Common myeloid progenitor, CD34-positive (primary cell): Measurements from ENCODE around the gene MTF2.
"Not testable (repeated sequence)": the region's sequence is repeated elsewhere in the genome, so short reads cannot be mapped to it uniquely, and the experiment has no call there.

Experiments
- CTCF ChIA-PET: fragments of 350-600 bp; sonication (Branson Sonifier 250); formaldehyde crosslinking; loops from one replicate; lab custom pipeline; 2021; ENCODE audit warnings: antibody characterized with exemption; lab: Charles Lee
- POLR2A ChIA-PET: fragments of 350-600 bp; sonication (Branson Sonifier 250); formaldehyde crosslinking; loops from one replicate; lab custom pipeline; 2021; ENCODE audit warnings: antibody characterized with exemption; lab: Charles Lee
- DNase-seq, 3 donors: peaks; one replicate each; pipeline versions ENCODE4 v3.0.0 to v3.0.0-alpha.2; 2013
- H3K27ac ChIP-seq, 2 experiments: 1 replicate in 1 of 2; 2 replicates in 1 of 2; pipeline ENCODE4 v1.7.0; 2013; ENCODE audit warnings: inconsistent platforms in 2 of 2, low read length in 2 of 2, mild to moderate bottlenecking in 2 of 2, low read depth in 1 of 2, moderate library complexity in 1 of 2; ENCODE audit not compliant: severe bottlenecking in 2 of 2, insufficient read depth in 1 of 2, poor library complexity in 1 of 2
- H3K27me3 ChIP-seq, 5 experiments: replicated peaks in 2 of 5; 1 replicate in 3 of 5; 2 replicates in 2 of 5; pipeline versions ENCODE4 v1.6.1 to v1.7.0; 2013; ENCODE audit warnings: low read length in 4 of 5, mild to moderate bottlenecking in 2 of 5, moderate library complexity in 2 of 5, inconsistent platforms in 1 of 5; ENCODE audit not compliant: insufficient read depth in 5 of 5, control insufficient read depth in 4 of 5
- H3K36me3 ChIP-seq, 4 experiments: 1 replicate in 2 of 4; 2 replicates in 2 of 4; pipeline versions ENCODE4 v1.6.1 to v1.7.0; 2013; ENCODE audit warnings: low read length in 3 of 4, control low read depth in 1 of 4, mild to moderate bottlenecking in 1 of 4; ENCODE audit not compliant: control insufficient read depth in 4 of 4, insufficient read depth in 4 of 4
- H3K4me1 ChIP-seq, 4 experiments: 1 replicate in 3 of 4; 2 replicates in 1 of 4; pipeline versions ENCODE4 v1.6.1 to v1.7.1; 2013; ENCODE audit warnings: low read length in 3 of 4, mild to moderate bottlenecking in 3 of 4, control low read depth in 1 of 4, inconsistent platforms in 1 of 4, moderate library complexity in 1 of 4; ENCODE audit not compliant: control insufficient read depth in 4 of 4, insufficient read depth in 4 of 4; ENCODE audit errors: control extremely low read depth in 1 of 4
- H3K4me3 ChIP-seq, 7 experiments: 1 replicate in 4 of 7; 2 replicates in 3 of 7; pipeline versions ENCODE4 v1.5.1 to v1.7.0; 2013; ENCODE audit warnings: mild to moderate bottlenecking in 7 of 7, low read length in 6 of 7, moderate library complexity in 6 of 7, inconsistent platforms in 2 of 7, low read depth in 2 of 7, control low read depth in 1 of 7; ENCODE audit not compliant: insufficient read depth in 4 of 7, control insufficient read depth in 1 of 7; ENCODE audit errors: extremely low read depth in 1 of 7
- H3K9me3 ChIP-seq, 5 experiments: 1 replicate in 4 of 5; 2 replicates in 1 of 5; pipeline versions ENCODE4 v1.6.1 to v1.7.1; 2013; ENCODE audit warnings: low read length in 4 of 5, mild to moderate bottlenecking in 2 of 5, inconsistent platforms in 1 of 5, low read depth in 1 of 5, moderate library complexity in 1 of 5; ENCODE audit not compliant: control insufficient read depth in 4 of 5, insufficient read depth in 2 of 5; ENCODE audit errors: control extremely low read depth in 1 of 5
- WGBS: methylation state at CpG from one replicate; pipeline ENCODE4 v1.1.5; 2013; ENCODE audit not compliant: insufficient coverage; 5-methylcytosine and 5-hydroxymethylcytosine counted together

MTF2 gene

GRCh38 chr1:93163314-93163713, 84.2 kb downstream of the MTF2 start:
- DNase-seq, H3K4me3 ChIP-seq, H3K27me3 ChIP-seq, H3K27ac ChIP-seq, POLR2A ChIA-PET: not testable (repeated sequence)
- CTCF ChIA-PET: interaction anchor here (1.0 kb wide), 1 partner anchor 12 kb away, joined by 3 read pairs; no protein-coding TSS in a partner anchor
- WGBS: 98% methylated on average over 6 of the region's 8 CpGs
- H3K4me1 ChIP-seq: peaks cover 0 to 11% (median 9%) of the 10 kb centered on the region in 4 experiments
- H3K9me3 ChIP-seq: peaks cover 0 to 11% (median 0%) of the 10 kb centered on the region in 5 experiments
- H3K36me3 ChIP-seq: peaks cover 3 to 11% (median 7%) of the 10 kb centered on the region in 4 experiments

GRCh38 chr1:93164816-93165215, 85.7 kb downstream of the MTF2 start:
- CTCF ChIA-PET: interaction anchor here (1.2 to 1.7 kb wide), 2 partner anchors 8 to 15 kb away, joined by 3 to 6 read pairs; no protein-coding TSS in a partner anchor
- DNase-seq: no peak
- Histone ChIP-seq H3K36me3 (peaks cover 0 to 10% (median 2%) of the 10 kb centered on the region in 4 experiments), H3K4me1 (peaks cover 0 to 2% (median 1%) of the 10 kb centered on the region in 4 experiments), H3K9me3 (peaks cover 0 to 13% (median 0%) of the 10 kb centered on the region in 5 experiments), H3K27me3 (no peaks in the 10 kb centered on the region), H3K4me3 (no peak overlapping the region), H3K27ac (no peak overlapping the region)
- POLR2A ChIA-PET: interaction anchor here (0.6 kb wide), 1 partner anchor 267 kb away, joined by 3 read pairs; no protein-coding TSS in a partner anchor
- WGBS: 100% methylated on average over 2 of the region's 2 CpGs

- DNase-seq, CTCF ChIA-PET, H3K27me3 ChIP-seq, H3K4me3 ChIP-seq, H3K4me1 ChIP-seq, POLR2A ChIA-PET, H3K27ac ChIP-seq: not testable (repeated sequence)
- Histone ChIP-seq H3K36me3 (peaks cover 0 to 10% (median 0%) of the 10 kb centered on the region in 4 experiments), H3K9me3 (peaks cover 0 to 13% (median 0%) of the 10 kb centered on the region in 5 experiments)
- 100% methylated on average over 1 of the region's 1 CpG for WGBS
These were observed 86.8 kb downstream of the MTF2 start for GRCh38 chr1:93165895-93166294.

DNA sequence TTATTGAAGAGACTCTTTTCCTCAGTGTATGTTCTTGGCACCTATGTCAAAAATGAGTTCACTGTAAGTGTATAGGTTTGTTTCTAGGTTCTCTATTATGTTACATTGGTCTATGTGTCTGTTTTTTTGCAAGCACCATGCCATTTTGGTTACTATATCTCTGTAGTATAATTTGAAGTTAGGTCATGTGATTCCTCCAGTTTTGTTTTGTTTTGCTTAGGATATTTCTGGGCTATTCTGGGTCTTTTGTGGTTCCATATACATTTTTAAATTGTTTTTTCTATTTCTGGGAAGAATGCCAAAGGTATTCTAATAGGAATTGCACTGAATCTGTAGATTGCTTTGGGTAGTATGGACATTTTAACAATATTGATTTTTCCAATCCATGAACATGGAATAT, 87.9 kb downstream of the MTF2 start:
- H3K27me3 ChIP-seq: no peaks in the 10 kb centered on the region
- no peak overlapping the region for H3K27ac ChIP-seq
- H3K4me3 ChIP-seq: no peak overlapping the region
- CTCF ChIA-PET: no interaction called here
- peaks cover 0 to 10% (median 0%) of the 10 kb centered on the region in 4 experiments for H3K36me3 ChIP-seq
- peaks cover 0 to 13% (median 0%) of the 10 kb centered on the region in 5 experiments for H3K9me3 ChIP-seq
- DNase-seq: no peak
- H3K4me1 ChIP-seq: peaks cover 5 to 13% (median 10%) of the 10 kb centered on the region in 4 experiments
- POLR2A ChIA-PET: interaction anchor here (0.5 to 0.6 kb wide), 2 partner anchors 11 to 19 kb away, joined by 3 read pairs; no protein-coding TSS in a partner anchor

DNA sequence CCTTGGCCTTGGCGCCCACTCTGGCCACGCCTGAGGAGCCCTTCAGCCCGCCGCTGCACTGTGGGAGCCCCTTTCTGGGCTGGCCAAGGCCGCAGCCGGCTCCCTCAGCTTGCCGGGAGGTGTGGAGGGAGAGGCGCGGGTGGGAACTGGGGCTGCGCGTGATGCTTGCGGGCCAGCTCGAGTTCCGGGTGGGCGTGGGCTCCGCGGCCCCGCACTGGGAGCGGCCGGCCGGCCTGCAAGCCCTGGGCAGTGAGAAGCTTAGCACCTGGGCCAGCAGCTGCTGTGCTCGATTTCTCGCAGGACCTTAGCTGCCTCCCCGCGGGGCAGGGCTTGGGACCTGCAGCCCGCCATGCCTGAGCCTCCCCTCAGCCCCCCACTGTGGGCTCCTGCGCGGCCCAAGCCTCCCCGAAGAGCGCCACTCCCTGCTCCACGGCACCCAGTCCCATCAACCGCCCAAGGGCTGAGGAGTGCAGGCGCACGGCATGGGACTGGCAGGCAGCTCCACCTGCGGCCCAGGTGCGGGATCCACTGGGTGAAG, 91.1 kb downstream of the MTF2 start:
- ChIA-PET POLR2A (interaction anchor here (1.1 kb wide), 1 partner anchor 91 kb away, joined by 4 read pairs; the partner anchor contains the start of gene MTF2), CTCF (interaction anchor here (1.3 to 1.7 kb wide), 4 partner anchors 10 to 29 kb away, joined by 3 to 5 read pairs (median 4); no protein-coding TSS in a partner anchor)
- not testable (repeated sequence) for DNase-seq, H3K27me3 ChIP-seq, H3K4me3 ChIP-seq, H3K27ac ChIP-seq
- Histone ChIP-seq H3K36me3 (peaks cover 0 to 15% (median 4%) of the 10 kb centered on the region in 4 experiments), H3K9me3 (peaks cover 0 to 13% (median 0%) of the 10 kb centered on the region in 5 experiments), H3K4me1 (peaks cover 7 to 27% (median 14%) of the 10 kb centered on the region in 4 experiments)
- 98% methylated on average over 21 of the region's 36 CpGs for WGBS

GRCh38 chr1:93171549-93172034, 92.5 kb downstream of the MTF2 start:
- ChIA-PET POLR2A (interaction anchor here (0.6 kb wide), 1 partner anchor 209 kb away, joined by 3 read pairs; no protein-coding TSS in a partner anchor), CTCF (interaction anchor here (1.0 to 1.7 kb wide), 2 partner anchors 14 to 31 kb away, joined by 3 to 5 read pairs; no protein-coding TSS in a partner anchor)
- no peak for DNase-seq
- H3K4me3 ChIP-seq: peak overlapping the region in 6 of 7 experiments; percentile 13 to 59 (median 54)
- H3K36me3 ChIP-seq: peaks cover 2 to 15% (median 8%) of the 10 kb centered on the region in 4 experiments
- H3K27me3 ChIP-seq: no peaks in the 10 kb centered on the region
- H3K27ac ChIP-seq: no peak overlapping the region
- 100% methylated on average over 1 of the region's 1 CpG for WGBS
- peaks cover 7 to 27% (median 14%) of the 10 kb centered on the region in 4 experiments for H3K4me1 ChIP-seq
- H3K9me3 ChIP-seq: peaks cover 0 to 11% (median 0%) of the 10 kb centered on the region in 5 experiments
